Keratinocyte (primary cell): ENCODE results near the gene TBC1D13. TPM values are rescaled to one million over a fixed set of nuclear protein-coding genes. Genes with fewer than 3 reads are reported as not detected.

Source experiments
- DNase-seq: peaks from one replicate; pipeline ENCODE4 v3.0.0-alpha.2; 2011; ENCODE audit warnings: low read depth, missing footprints, low spot score
- FAIRE-seq: peaks from 2 replicates; lab custom pipeline; 2011; peaks lifted over from hg19 to GRCh38; lab: Jason Lieb, UNC
- H2AFZ ChIP-seq: 2 replicates; pipeline ENCODE4 v1.6.0; 2012; ENCODE audit warnings: low read length, control low read depth, inconsistent platforms; ENCODE audit not compliant: control insufficient read depth
- H3K27ac ChIP-seq: 2 replicates; pipeline ENCODE4 v1.5.1; 2011; ENCODE audit warnings: low read length; ENCODE audit not compliant: control insufficient read depth, insufficient read depth
- H3K27me3 ChIP-seq: 3 replicates; pipeline ENCODE4 v1.6.0; 2011; ENCODE audit warnings: low read length; ENCODE audit not compliant: control insufficient read depth, insufficient read depth; ENCODE audit errors: extremely low read depth
- H3K36me3 ChIP-seq, 2 experiments: 2 replicates in 1 of 2; 3 replicates in 1 of 2; pipeline ENCODE4 v1.5.1; 2011; ENCODE audit warnings: low read length in 2 of 2, mild to moderate bottlenecking in 1 of 2; ENCODE audit not compliant: control insufficient read depth in 2 of 2, insufficient read depth in 2 of 2; ENCODE audit errors: extremely low read depth in 1 of 2
- H3K4me1 ChIP-seq: 3 replicates; pipeline ENCODE4 v1.5.1; 2011; ENCODE audit warnings: low read length; ENCODE audit not compliant: control insufficient read depth, insufficient read depth; ENCODE audit errors: extremely low read depth
- H3K4me2 ChIP-seq: 3 replicates; pipeline ENCODE4 v1.6.0; 2011; ENCODE audit warnings: low read depth, low read length; ENCODE audit not compliant: control insufficient read depth, insufficient read depth; ENCODE audit errors: extremely low read depth
- H3K4me3 ChIP-seq, 3 experiments: fragments of 200-600 bp in 1 of 3; sonication (generic) in 1 of 3; 2 replicates in 2 of 3; 3 replicates in 1 of 3; pipeline ENCODE4 v1.5.1; 2011 to 2016; ENCODE audit warnings: low read length in 3 of 3, mild to moderate bottlenecking in 3 of 3, control low read depth in 2 of 3, inconsistent platforms in 1 of 3, low read depth in 1 of 3, mixed read lengths in 1 of 3, mixed run types in 1 of 3, moderate library complexity in 1 of 3; ENCODE audit not compliant: control insufficient read depth in 2 of 3, insufficient read depth in 2 of 3; ENCODE audit errors: extremely low read depth in 1 of 3
- H3K79me2 ChIP-seq: 2 replicates; pipeline ENCODE4 v1.6.0; 2012; ENCODE audit warnings: low read length; ENCODE audit not compliant: control insufficient read depth, insufficient read depth
- H3K9ac ChIP-seq: 3 replicates; pipeline ENCODE4 v1.6.0; 2011; ENCODE audit warnings: low read length; ENCODE audit not compliant: control insufficient read depth, insufficient read depth; ENCODE audit errors: extremely low read depth
- H3K9me1 ChIP-seq: 3 replicates; pipeline ENCODE4 v1.6.0; 2011; ENCODE audit warnings: low read length; ENCODE audit not compliant: control insufficient read depth, insufficient read depth; ENCODE audit errors: extremely low read depth
- H3K9me3 ChIP-seq: 2 replicates; pipeline ENCODE4 v1.5.1; 2012; ENCODE audit warnings: low read depth, low read length; ENCODE audit not compliant: control insufficient read depth
- H4K20me1 ChIP-seq: 3 replicates; pipeline ENCODE4 v1.6.0; 2011; ENCODE audit warnings: low read length; ENCODE audit not compliant: control insufficient read depth, insufficient read depth; ENCODE audit errors: extremely low read depth
- EZH2 ChIP-seq: IDR thresholded peaks from one replicate; pipeline ENCODE4 v1.6.1; 2012; ENCODE audit warnings: inconsistent platforms, mild to moderate bottlenecking, low read length, moderate library complexity
- dilution Hi-C: fragments of 300-500 bp; cut with MboI; formaldehyde crosslinking; loops from one replicate; pipeline ENCODE4 v1.7.0; 2020; ENCODE audit warnings: low sequenced_read_pairs; ENCODE audit not compliant: extremely low pct_ligation_motif_present
- polyA plus RNA-seq, 5 experiments: library from polyadenylated mRNA; depleted of rRNA in 3 of 5; stranded (reverse) in 3 of 5; stranded (forward) in 1 of 5; unstranded in 1 of 5; fragments of >200 nt; gene quantifications; 1 replicate in 1 of 5; 2 replicates in 3 of 5; 3 replicates in 1 of 5; pipeline versions ENCODE4 v1.2.1 to v1.2.3, GENCODE V29; 2011 to 2012; ENCODE audit warnings: missing spikeins in 2 of 5, low read depth in 1 of 5, low replicate concordance in 1 of 5
- TF ChIP-seq, protein P1 (sequence below), 3 experiments: IDR thresholded peaks in 1 of 3; conservative IDR thresholded peaks in 1 of 3; optimal IDR thresholded peaks in 1 of 3; 2 replicates in 2 of 3; 3 replicates in 1 of 3; pipeline versions ENCODE3 to v1.5.1; 2011; ENCODE audit warnings: low read length in 3 of 3, mild to moderate bottlenecking in 3 of 3, moderate library complexity in 2 of 3, control low read depth in 1 of 3, inconsistent platforms in 1 of 3; ENCODE audit not compliant: insufficient read depth in 2 of 3; ENCODE audit errors: extremely low read depth in 1 of 3

The TBC1D13 gene
- polyA plus RNA-seq, 1 donor (not counting 4 experiments of a cell fraction or from before 2014, with no cell fraction given): 12.8 TPM

DNA sequence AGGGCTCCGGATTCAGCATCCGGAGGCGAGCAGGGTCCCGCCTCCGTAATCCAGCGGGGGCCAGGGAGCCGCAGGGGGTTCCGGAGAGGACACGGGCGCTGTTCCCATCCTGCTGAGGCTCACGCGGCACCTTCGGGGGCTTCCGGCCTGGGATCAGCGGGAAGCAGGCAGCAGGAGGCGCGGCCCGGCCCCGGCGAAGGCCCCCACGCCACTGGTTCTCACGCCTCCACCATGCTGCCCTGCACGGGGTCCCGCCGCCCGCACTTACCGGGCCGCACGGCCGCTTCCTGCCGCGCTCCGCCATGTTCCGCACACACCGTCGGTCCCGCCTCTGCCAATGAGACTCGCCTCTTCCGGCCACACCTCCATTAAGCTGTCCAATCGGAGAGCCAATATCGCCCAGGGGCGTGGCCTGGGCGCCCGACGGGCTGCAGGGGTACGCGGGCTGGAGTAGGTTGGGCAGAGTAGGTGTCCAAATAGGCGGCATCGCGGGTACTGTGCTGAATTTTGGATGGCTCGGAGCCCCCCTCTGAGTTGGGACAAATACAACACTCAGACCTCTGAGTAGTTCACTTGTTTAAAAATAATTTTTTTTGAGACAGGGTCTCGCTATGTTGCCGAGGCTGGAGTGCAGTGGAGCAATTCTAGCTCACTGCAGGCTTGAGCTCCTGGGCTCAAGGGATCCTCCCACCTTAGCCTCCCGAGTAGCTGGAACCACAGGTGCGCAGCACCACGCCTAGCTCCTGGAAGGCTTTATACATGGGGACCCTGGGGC is 42.6 kb downstream of the TBC1D13 start, which contains the start of gene SPOUT1:
Gene SPOUT1 (minus strand): TSS at position 318 of the 775 bp plus-strand sequence. CDS start 14 bp downstream, at position 304.
- no peaks in the 10 kb centered on the region for H4K20me1 ChIP-seq
- no peaks in the 10 kb centered on the region for H3K9me1 ChIP-seq
- H3K36me3 ChIP-seq: peaks cover 20 to 27% of the 10 kb centered on the region in 2 experiments
- H3K9me3 ChIP-seq: no peaks in the 10 kb centered on the region
- peaks cover 6% of the 10 kb centered on the region for H3K4me1 ChIP-seq
- no peaks in the 10 kb centered on the region for H3K27me3 ChIP-seq
- TF ChIP-seq EZH2: no peak
- TF ChIP-seq, protein P1, sequence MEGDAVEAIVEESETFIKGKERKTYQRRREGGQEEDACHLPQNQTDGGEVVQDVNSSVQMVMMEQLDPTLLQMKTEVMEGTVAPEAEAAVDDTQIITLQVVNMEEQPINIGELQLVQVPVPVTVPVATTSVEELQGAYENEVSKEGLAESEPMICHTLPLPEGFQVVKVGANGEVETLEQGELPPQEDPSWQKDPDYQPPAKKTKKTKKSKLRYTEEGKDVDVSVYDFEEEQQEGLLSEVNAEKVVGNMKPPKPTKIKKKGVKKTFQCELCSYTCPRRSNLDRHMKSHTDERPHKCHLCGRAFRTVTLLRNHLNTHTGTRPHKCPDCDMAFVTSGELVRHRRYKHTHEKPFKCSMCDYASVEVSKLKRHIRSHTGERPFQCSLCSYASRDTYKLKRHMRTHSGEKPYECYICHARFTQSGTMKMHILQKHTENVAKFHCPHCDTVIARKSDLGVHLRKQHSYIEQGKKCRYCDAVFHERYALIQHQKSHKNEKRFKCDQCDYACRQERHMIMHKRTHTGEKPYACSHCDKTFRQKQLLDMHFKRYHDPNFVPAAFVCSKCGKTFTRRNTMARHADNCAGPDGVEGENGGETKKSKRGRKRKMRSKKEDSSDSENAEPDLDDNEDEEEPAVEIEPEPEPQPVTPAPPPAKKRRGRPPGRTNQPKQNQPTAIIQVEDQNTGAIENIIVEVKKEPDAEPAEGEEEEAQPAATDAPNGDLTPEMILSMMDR (optimal IDR thresholded peaks at IDR 0.05 in 1 of 3, IDR thresholded peaks at IDR 0.05 in 1 of 3, conservative IDR thresholded peaks at IDR 0.05 in 1 of 3; ENCODE audit: extremely low read depth in 1 of 3, insufficient read depth in 2 of 3, low read length in 3 of 3): no peak
- dilution Hi-C loops: no loop called here
- peak within 1 kb of the TSS; percentile 87 for H3K9ac ChIP-seq
- peak within 1 kb of the TSS; percentile 84 for H2AFZ ChIP-seq
- H3K27ac ChIP-seq: peak within 1 kb of the TSS; percentile 57
- peak within 1 kb of the TSS; percentile 80 to 94 (median 84) for H3K4me3 ChIP-seq
- DNase-seq (peak; percentile 76), FAIRE-seq (no peak)
- peaks cover 9% of the 10 kb centered on the region for H3K79me2 ChIP-seq
- H3K4me2 ChIP-seq: peak within 1 kb of the TSS; percentile 98

GRCh38 chr9:128833696-128834095 is 46.6 kb downstream of the TBC1D13 start:
- H3K4me1 ChIP-seq: peaks cover 2% of the 10 kb centered on the region
- no peaks in the 10 kb centered on the region for H3K27me3 ChIP-seq
- H4K20me1 ChIP-seq: no peaks in the 10 kb centered on the region
- TF ChIP-seq, protein P1 (optimal IDR thresholded peaks at IDR 0.05 in 1 of 3, IDR thresholded peaks at IDR 0.05 in 1 of 3, conservative IDR thresholded peaks at IDR 0.05 in 1 of 3; ENCODE audit: extremely low read depth in 1 of 3, insufficient read depth in 2 of 3, low read length in 3 of 3): no peak
- TF ChIP-seq EZH2: no peak
- H3K4me2 ChIP-seq: no peak overlapping the region
- dilution Hi-C loops: no loop called here
- no peaks in the 10 kb centered on the region for H3K9me3 ChIP-seq
- FAIRE-seq (no peak), DNase-seq (no peak)
- no peak overlapping the region for H2AFZ ChIP-seq
- no peaks in the 10 kb centered on the region for H3K9me1 ChIP-seq
- peaks cover 13 to 16% of the 10 kb centered on the region in 2 experiments for H3K36me3 ChIP-seq
- H3K9ac ChIP-seq: no peak overlapping the region
- no peak overlapping the region for H3K27ac ChIP-seq
- H3K79me2 ChIP-seq: peaks cover 6% of the 10 kb centered on the region
- no peak overlapping the region for H3K4me3 ChIP-seq
